Neural cell (in vitro differentiated cells): Measurements from ENCODE around the gene HOXC12. TPM values are rescaled to one million over a fixed set of nuclear protein-coding genes. Genes with fewer than 3 reads are reported as not detected.

Experiments
- H2AFZ ChIP-seq: fragments of 200-600, 300-800 bp; sonication (generic), shearing (Covaris generic); 2 replicates; pipeline ENCODE4 v1.6.0; 2014; ENCODE audit warnings: low read depth, mild to moderate bottlenecking, antibody characterized with exemption, low read length, moderate library complexity
- H3F3A ChIP-seq: fragments of 200-600 bp; shearing (Covaris generic); 2 replicates; pipeline ENCODE4 v1.6.1; 2016; ENCODE audit warnings: mild to moderate bottlenecking, moderate library complexity, mixed read lengths, antibody characterized with exemption, low read length; ENCODE audit not compliant: insufficient read depth, poor library complexity, severe bottlenecking
- H3K27ac ChIP-seq: fragments of 200-600, 300-800 bp; sonication (generic), shearing (Covaris generic); 2 replicates; pipeline ENCODE4 v1.5.1; 2014; ENCODE audit warnings: mild to moderate bottlenecking, low read length, moderate library complexity
- H3K27me3 ChIP-seq: fragments of 300-800, 200-600 bp; sonication (generic), shearing (Covaris generic); 2 replicates; pipeline ENCODE4 v1.6.0; 2014; ENCODE audit warnings: mild to moderate bottlenecking, low read depth, low read length, moderate library complexity; ENCODE audit not compliant: insufficient read depth
- H3K36me3 ChIP-seq: fragments of 300-800, 200-600 bp; sonication (generic), shearing (Covaris generic); 2 replicates; pipeline ENCODE4 v1.5.1; 2014; ENCODE audit warnings: mild to moderate bottlenecking, antibody characterized with exemption, low read length, moderate library complexity; ENCODE audit not compliant: insufficient read depth
- H3K4me2 ChIP-seq: fragments of 300-800, 200-600 bp; sonication (generic), shearing (Covaris generic); 2 replicates; pipeline ENCODE4 v1.6.0; 2014; ENCODE audit warnings: mild to moderate bottlenecking, low read length
- H3K4me3 ChIP-seq: fragments of 300-800, 200-600 bp; sonication (generic), shearing (Covaris generic); 2 replicates; pipeline ENCODE4 v1.5.1; 2014; ENCODE audit warnings: mild to moderate bottlenecking, low read length, moderate library complexity
- H3K79me2 ChIP-seq: fragments of 200-600 bp; shearing (Covaris generic); replicated peaks from 2 replicates; pipeline ENCODE4 v1.6.0; 2014; ENCODE audit warnings: mild to moderate bottlenecking, low read length, moderate library complexity; ENCODE audit not compliant: insufficient read depth
- H3K9ac ChIP-seq: fragments of 300-800, 200-600 bp; sonication (generic), shearing (Covaris generic); 2 replicates; pipeline ENCODE4 v1.6.1; 2016; ENCODE audit warnings: mild to moderate bottlenecking, low read length, mixed read lengths
- H3K9me2 ChIP-seq: fragments of 200-600 bp; shearing (Covaris generic); 2 replicates; pipeline ENCODE4 v1.6.1; 2016; ENCODE audit warnings: mild to moderate bottlenecking, low read length, mixed read lengths; ENCODE audit not compliant: insufficient read depth
- H3K9me3 ChIP-seq: fragments of 200-600, 300-800 bp; sonication (generic), shearing (Covaris generic); 2 replicates; pipeline ENCODE4 v1.6.1; 2016; ENCODE audit warnings: mild to moderate bottlenecking, mixed run types, low read length, moderate library complexity, mixed read lengths
- H4K20me1 ChIP-seq: fragments of 200-600 bp; shearing (Covaris generic); 2 replicates; pipeline ENCODE4 v1.6.1; 2016; ENCODE audit warnings: mild to moderate bottlenecking, mixed run types; ENCODE audit not compliant: insufficient read depth
- EP300 ChIP-seq: fragments of 450-650 bp; conservative IDR thresholded peaks from 2 replicates; pipeline ENCODE4 v1.6.1; 2014; ENCODE audit warnings: antibody characterized with exemption, mild to moderate bottlenecking, moderate library complexity; ENCODE audit not compliant: poor library complexity, severe bottlenecking
- EZH2 ChIP-seq: fragments of 200-600, 300-800 bp; shearing (Covaris generic), sonication (generic); IDR thresholded peaks from 2 replicates; pipeline ENCODE4 v1.6.1; 2014; ENCODE audit warnings: antibody characterized with exemption, low read length, borderline replicate concordance, mild to moderate bottlenecking; ENCODE audit not compliant: insufficient read depth, poor library complexity, severe bottlenecking
- MXI1 ChIP-seq: fragments of 450-650 bp; conservative IDR thresholded peaks from 2 replicates; pipeline ENCODE4 v1.6.1; 2014; ENCODE audit warnings: antibody characterized with exemption, mild to moderate bottlenecking; ENCODE audit not compliant: poor library complexity, severe bottlenecking
- POLR2AphosphoS5 ChIP-seq: IDR thresholded peaks from 2 replicates; pipeline ENCODE4 v1.6.1; 2012
- RAD21 ChIP-seq: fragments of 450-650 bp; conservative IDR thresholded peaks from 2 replicates; pipeline ENCODE4 v1.6.1; 2014; ENCODE audit warnings: antibody characterized with exemption, mild to moderate bottlenecking, moderate library complexity
- SMC3 ChIP-seq: fragments of 450-650 bp; conservative IDR thresholded peaks from 2 replicates; pipeline ENCODE4 v1.6.1; 2014; ENCODE audit warnings: antibody characterized with exemption, mild to moderate bottlenecking, moderate library complexity; ENCODE audit not compliant: poor library complexity
- TAF1 ChIP-seq: IDR thresholded peaks from 2 replicates; pipeline ENCODE4 v1.6.1; 2012; ENCODE audit warnings: low read depth
- polyA plus RNA-seq: library from polyadenylated mRNA; depleted of rRNA; stranded (reverse); fragments of >200 nt; gene quantifications from 2 replicates; pipeline ENCODE4 v1.2.3, GENCODE V29; 2014
- TF ChIP-seq, protein P1 (sequence below): fragments of 450-650 bp; IDR thresholded peaks from 2 replicates; pipeline ENCODE4 v1.5.1; 2014; ENCODE audit warnings: antibody characterized with exemption, mild to moderate bottlenecking, moderate library complexity; ENCODE audit not compliant: poor library complexity, severe bottlenecking
- TF ChIP-seq, protein P2 (sequence below): IDR thresholded peaks from 2 replicates; pipeline ENCODE4 v1.6.1; 2012; ENCODE audit warnings: borderline replicate concordance

Gene HOXC12
- polyA plus RNA-seq, 1 donor from 2014 or later = not detected

DNA sequence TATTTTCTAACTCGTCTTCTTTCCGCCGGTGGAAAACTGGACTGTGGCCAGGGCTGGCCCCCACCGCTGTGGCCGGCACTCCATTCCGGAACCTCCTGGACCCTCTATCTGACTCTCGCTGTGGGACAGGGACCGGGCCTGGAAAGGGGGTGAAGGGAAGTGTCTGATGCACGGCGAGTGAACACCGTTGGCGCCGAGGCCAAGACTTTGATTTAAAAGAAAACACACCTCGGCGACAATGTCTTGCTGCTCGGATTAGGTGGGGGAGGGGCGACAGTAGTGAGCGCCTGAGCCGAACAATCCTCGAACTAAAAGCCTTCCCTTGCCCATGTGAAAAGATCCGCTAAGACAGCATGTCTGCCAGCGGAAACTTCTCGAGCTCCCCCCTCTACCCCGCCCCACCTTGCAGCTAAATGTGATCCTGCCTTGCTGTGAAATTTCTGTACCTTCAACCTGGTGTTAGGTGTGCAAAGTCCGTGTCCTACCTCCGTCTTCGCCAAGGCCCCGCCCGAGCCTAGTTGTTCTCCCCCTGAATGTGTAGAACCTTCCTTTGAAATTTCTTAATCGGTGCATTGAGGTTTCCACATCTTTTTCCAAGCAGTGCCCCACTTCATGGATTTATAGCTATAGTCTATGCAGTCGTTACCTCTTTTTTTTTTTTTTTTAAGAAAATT, 20.9 kb downstream of the HOXC12 start:
- H3K9me2 ChIP-seq = no peaks in the 10 kb centered on the region
- no peak overlapping the region for H2AFZ ChIP-seq
- no peak overlapping the region for H3K27ac ChIP-seq
- H3K4me2 ChIP-seq = no peak overlapping the region
- TF ChIP-seq POLR2AphosphoS5 = no peak
- TF ChIP-seq, protein P1, sequence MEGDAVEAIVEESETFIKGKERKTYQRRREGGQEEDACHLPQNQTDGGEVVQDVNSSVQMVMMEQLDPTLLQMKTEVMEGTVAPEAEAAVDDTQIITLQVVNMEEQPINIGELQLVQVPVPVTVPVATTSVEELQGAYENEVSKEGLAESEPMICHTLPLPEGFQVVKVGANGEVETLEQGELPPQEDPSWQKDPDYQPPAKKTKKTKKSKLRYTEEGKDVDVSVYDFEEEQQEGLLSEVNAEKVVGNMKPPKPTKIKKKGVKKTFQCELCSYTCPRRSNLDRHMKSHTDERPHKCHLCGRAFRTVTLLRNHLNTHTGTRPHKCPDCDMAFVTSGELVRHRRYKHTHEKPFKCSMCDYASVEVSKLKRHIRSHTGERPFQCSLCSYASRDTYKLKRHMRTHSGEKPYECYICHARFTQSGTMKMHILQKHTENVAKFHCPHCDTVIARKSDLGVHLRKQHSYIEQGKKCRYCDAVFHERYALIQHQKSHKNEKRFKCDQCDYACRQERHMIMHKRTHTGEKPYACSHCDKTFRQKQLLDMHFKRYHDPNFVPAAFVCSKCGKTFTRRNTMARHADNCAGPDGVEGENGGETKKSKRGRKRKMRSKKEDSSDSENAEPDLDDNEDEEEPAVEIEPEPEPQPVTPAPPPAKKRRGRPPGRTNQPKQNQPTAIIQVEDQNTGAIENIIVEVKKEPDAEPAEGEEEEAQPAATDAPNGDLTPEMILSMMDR = no peak
- no peak for TF ChIP-seq RAD21
- no peak for TF ChIP-seq SMC3
- no peak for TF ChIP-seq EZH2
- no peak for TF ChIP-seq EP300
- no peak for TF ChIP-seq TAF1
- TF ChIP-seq, protein P2, sequence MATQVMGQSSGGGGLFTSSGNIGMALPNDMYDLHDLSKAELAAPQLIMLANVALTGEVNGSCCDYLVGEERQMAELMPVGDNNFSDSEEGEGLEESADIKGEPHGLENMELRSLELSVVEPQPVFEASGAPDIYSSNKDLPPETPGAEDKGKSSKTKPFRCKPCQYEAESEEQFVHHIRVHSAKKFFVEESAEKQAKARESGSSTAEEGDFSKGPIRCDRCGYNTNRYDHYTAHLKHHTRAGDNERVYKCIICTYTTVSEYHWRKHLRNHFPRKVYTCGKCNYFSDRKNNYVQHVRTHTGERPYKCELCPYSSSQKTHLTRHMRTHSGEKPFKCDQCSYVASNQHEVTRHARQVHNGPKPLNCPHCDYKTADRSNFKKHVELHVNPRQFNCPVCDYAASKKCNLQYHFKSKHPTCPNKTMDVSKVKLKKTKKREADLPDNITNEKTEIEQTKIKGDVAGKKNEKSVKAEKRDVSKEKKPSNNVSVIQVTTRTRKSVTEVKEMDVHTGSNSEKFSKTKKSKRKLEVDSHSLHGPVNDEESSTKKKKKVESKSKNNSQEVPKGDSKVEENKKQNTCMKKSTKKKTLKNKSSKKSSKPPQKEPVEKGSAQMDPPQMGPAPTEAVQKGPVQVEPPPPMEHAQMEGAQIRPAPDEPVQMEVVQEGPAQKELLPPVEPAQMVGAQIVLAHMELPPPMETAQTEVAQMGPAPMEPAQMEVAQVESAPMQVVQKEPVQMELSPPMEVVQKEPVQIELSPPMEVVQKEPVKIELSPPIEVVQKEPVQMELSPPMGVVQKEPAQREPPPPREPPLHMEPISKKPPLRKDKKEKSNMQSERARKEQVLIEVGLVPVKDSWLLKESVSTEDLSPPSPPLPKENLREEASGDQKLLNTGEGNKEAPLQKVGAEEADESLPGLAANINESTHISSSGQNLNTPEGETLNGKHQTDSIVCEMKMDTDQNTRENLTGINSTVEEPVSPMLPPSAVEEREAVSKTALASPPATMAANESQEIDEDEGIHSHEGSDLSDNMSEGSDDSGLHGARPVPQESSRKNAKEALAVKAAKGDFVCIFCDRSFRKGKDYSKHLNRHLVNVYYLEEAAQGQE = no peak
- TF ChIP-seq MXI1 = no peak
- H3K27me3 ChIP-seq = peaks cover 99% of the 10 kb centered on the region
- H4K20me1 ChIP-seq = no peaks in the 10 kb centered on the region
- H3K4me3 ChIP-seq = no peak overlapping the region
- H3K79me2 ChIP-seq = no peaks in the 10 kb centered on the region
- H3F3A ChIP-seq = no peaks in the 10 kb centered on the region
- H3K9ac ChIP-seq = no peak overlapping the region
- H3K9me3 ChIP-seq = no peaks in the 10 kb centered on the region
- H3K36me3 ChIP-seq = no peaks in the 10 kb centered on the region

DNA sequence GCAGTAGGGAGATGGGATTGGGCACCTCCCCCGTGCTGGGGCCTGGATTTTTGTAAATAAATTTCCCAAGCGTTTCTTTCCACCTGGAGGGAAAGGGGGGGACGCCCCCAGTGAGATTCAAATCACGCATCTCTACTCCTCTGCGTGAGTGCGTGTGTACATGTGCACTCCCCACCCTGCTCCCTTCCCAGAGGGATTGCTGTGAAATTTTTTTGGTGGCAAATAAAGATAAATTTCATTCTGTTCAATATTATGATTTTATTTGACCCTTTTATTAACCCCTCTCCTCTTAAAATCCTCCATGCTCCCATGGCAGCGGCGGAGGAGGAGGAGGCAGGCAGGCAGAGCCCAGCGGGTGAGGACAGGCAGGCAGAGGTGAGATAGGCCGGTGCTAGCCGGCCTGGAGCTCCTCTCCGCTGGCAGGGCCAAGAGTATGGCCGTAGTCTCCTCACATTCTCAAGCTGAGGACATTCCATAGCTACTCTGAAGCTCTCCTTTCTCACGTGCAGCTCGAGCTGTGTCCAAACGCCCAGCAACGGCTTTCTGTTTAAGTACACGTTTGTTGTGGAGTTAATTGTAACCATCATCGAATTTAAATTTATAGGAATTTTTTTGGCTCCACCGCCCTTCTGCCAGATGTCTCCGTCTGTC, 21.6 kb downstream of the HOXC12 start:
- no peak overlapping the region for H3K4me2 ChIP-seq
- H3K36me3 ChIP-seq = no peaks in the 10 kb centered on the region
- H3K79me2 ChIP-seq = no peaks in the 10 kb centered on the region
- H3K9ac ChIP-seq = no peak overlapping the region
- H3F3A ChIP-seq = no peaks in the 10 kb centered on the region
- TF ChIP-seq EZH2 = no peak
- TF ChIP-seq, protein P2 = no peak
- TF ChIP-seq POLR2AphosphoS5 = no peak
- no peak for TF ChIP-seq MXI1
- H2AFZ ChIP-seq = no peak overlapping the region
- no peak overlapping the region for H3K27ac ChIP-seq
- H3K9me2 ChIP-seq = no peaks in the 10 kb centered on the region
- H3K4me3 ChIP-seq = no peak overlapping the region
- peaks cover 99% of the 10 kb centered on the region for H3K27me3 ChIP-seq
- H4K20me1 ChIP-seq = no peaks in the 10 kb centered on the region
- H3K9me3 ChIP-seq = no peaks in the 10 kb centered on the region
